ENCODE measurements around the gene FEM1C.
"Not testable (repeated sequence)": the region's sequence is repeated elsewhere in the genome, so short reads cannot be mapped to it uniquely, and the experiment has no call there.

Gene FEM1C

DNA sequence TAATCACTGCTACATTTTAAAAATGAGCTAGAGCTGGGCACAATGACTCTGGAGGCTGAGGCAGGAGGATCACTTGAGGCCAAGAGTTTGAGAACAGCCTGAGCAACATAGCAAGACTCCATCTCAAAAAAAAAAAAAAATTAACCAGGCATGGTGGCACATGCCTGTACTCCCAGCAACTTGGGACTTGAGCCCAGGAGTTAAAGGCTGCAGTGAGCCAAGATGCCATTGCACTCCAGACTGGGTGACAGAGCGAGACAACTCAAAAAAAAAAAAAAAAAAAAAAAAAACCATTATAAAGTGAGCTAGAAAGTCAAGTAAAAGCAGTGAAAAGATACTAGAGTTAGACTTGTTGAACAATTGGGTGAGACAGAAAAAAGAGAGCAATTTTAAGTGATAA, 28.2 kb downstream of the FEM1C start:
- DNase-seq: no peak

DNA sequence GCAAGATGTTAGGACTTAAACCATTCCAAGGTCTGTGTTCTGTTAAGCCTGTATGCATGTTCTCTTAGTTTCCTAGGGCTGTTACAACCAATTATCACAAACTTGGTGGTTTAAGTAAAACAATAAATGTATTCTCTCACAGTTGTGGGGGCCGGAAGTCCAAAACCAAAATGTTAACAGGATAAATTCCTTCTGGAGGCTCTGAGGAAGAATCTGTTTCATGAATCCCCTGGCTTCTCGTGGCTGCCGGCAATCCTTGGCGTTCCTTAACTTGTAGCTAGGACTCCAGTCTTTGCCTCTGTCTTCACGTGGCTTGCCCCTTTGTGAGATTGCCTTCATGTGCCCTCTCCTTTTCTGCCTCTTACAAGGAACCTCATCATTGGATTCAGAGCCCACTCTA, 30.4 kb downstream of the FEM1C start:
- no peak for DNase-seq

DNA sequence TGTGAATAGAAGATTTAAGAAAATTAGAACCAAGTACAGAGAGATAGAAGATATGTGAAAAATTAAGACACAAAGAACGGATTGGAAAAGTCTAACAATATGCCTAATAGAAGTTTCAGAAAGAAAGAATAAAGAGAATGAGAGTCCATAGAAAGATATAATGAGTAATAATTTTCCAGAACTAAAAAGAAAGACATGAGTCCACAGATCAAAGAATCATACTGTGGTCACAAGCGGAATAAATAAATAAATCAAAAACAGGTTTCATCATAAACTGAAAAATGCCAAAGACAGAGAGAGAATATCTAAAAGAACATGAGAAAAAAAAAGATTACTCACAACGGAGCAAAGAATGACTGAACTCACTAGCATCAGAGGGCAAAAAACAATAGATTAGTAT, 32.9 kb downstream of the FEM1C start:
- DNase-seq: no peak

DNA sequence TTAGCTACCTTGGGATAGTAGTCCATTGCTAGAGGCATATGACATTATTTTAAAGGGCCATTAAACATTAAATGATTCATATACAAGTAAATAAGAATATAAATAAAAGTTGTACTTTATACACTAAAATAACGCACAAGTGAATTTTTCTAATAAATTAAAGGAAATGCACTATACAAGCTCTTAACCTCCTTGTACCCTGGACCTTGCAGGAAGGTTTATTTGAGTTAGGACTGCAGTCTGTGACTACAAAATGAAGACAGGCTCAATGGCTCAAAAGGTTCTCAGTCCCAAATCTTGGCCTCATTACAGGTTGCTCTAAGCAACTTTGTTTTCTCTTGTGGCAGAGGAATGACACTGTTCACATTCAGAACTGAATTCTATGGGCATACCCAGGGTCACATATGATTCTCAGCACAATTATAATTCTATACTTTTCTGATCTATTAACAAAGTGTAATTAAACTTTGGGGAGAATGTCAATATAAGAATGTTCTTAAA, 34.4 kb downstream of the FEM1C start:
- DNase-seq: no peak

DNA sequence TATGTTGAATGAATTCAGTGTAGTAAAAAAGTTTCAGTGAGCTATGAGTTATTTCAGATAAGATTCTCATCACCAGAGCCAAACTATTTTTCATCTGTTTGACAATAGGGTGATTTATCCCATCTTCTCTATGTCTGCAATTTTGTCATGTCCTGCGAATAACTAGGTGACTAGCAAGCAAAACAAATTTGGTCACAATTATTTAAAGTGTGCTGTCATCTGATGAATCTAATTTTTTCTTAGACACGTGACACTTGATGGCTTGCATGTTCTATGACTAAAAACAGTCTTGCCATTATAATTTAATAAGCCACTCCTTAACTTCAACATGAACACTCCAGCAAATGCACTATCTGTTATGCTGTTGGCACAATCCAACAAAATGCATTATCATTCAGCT, 35.0 kb downstream of the FEM1C start:
- no peak for DNase-seq

DNA sequence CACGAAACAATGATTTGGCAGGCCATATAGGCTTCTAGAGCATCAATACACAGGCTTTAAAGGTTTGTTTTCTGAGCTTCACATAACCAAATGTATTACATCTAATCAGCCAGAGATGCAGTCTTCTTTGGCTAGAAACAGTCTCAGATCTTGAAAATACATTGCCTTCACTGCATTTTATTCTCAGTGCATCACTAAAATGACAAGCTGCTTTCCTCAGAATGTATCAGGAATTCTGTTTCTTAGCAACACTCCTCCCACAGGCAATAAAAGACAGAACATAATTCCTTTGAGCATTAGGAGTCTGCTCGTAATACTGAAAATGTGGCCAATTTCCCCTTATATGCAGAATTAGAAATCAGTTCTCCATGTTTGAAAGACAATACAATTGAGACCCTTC, 36.9 kb downstream of the FEM1C start:
- no peak for DNase-seq

DNA sequence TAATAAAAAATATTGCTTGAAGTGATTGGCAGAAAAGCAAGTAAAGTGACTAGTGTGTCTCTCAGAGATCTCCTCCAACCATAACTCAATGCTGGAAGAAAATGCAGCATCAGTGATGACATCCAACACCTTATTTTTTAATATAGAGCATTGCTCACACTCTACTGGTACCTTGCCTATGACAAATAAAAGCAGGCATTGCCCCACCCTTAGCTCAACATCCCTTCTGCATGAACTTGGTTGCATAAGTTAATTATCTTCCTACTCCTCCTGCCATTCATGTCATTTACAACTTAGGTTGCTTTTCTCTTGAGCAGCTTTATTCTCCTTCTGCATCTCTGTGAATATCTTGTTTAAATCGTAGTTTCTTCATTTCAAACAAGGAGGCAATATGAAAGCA, 41.2 kb downstream of the FEM1C start:
- DNase-seq: no peak

DNA sequence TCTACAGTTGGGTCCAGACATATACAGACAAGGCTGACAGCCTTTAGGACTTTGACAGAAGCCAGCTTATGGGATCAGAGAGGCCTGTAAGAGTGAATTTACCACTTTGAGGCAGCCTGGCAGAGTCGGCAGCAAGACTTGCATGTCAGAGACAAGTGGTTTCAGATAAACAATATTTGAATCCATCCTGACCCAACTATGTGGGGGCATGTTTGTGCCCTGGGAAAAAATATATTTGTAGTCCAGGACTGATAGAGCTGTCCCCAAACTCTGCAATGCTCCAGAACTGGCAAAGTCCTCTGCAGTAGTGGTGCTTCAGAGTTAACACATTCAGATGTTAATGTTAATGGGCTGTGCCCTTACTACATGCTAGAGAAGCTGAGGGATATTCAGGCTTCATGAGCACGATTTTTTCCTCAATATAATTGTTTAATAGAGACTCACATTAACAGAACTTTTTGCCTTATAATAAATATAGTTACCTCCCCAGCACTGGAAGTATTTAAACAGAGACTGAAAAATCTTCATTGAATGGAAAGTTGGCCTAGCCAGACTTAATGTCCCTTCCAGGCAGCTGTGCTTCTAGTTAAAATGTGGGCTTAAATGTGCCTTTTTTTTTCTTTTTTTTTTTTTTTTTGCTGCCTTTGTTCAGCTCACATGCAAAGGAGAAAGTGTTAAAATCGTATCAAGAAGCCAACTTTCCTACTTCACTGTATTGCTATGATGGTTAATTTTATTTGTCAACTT, 42.9 kb downstream of the FEM1C start:
- no peak for DNase-seq

DNA sequence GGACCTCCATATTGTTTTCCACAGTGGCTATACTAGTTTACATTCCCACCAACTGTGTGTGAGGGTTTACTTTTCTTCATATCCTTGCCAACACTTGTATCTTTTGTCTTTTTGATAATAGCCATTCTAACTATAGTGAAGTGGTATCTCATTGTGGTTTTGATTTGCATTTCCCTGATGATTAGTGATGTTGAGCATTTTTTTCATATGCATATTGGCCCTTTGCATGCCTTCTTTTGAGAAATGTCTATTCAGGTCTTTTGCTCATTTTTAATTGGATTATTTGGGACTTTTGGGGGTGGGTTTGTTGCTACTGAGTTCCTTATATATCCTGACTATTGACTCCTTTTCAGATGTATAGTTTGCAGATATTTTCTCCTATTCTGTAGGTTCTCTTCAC, 44.4 kb downstream of the FEM1C start:
- DNase-seq: no peak

DNA sequence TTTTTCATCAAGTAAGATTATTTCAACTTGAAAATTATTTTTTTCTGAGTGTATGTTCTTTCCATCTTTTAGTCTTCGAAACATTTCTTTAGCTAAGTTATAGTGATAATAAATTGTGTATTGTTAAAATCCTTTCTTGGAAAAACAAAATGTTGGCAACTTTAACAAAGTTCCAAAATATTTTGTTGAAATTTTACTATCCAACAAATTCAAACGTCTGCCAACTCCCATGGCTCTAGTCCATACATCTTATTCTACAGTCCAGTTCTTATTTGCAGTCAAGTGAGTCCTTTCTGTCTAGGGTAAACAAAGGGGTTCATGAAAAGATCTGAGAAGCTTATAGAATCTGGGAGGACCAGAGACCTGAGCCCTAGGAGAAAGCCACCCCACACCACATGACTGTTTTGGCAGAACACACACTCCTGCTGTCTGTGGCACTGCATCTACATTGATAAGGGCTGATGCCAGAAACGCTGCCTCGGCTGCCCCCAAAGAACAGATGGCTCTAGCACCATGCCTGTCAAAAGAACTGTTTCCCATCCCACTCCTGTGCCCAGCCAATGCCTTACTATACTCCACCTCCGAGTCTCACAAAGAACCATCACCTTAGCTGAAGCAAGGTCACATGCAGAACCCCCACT, 47.5 kb downstream of the FEM1C start:
- DNase-seq: no peak

DNA sequence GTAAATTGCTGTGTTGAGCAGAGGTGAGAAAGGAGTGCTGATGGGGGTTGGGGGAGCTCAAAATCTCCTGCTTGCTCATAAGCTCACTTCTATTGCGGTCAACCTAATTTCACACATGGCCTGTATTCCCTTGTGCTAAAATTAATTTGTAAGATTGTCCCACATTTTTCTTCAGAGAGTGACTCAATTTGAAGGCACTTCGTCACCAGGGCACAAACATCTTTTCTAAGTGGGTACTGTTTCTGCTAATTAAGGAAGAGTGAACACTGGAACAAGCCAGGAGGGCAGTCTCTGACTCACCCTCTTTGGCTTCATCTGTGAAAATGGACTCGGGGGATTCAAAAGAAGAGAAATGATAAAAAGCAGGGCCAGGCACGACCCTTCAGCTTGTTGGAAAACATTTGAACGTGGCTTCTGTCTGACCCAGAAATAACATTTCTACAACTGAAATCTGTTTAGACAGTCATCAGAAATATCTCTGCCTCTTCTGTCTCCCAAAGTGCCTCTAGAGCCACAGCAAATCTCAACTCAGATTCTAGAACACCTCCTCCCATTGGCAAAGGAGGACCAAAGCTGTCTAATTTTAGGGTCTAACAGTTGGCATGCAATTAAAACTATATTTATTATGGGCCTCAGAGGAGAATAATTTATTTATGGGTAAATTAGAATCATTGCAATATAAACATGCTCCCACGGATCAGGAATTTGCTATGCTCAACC, 49.8 kb downstream of the FEM1C start:
- DNase-seq: no peak

DNA sequence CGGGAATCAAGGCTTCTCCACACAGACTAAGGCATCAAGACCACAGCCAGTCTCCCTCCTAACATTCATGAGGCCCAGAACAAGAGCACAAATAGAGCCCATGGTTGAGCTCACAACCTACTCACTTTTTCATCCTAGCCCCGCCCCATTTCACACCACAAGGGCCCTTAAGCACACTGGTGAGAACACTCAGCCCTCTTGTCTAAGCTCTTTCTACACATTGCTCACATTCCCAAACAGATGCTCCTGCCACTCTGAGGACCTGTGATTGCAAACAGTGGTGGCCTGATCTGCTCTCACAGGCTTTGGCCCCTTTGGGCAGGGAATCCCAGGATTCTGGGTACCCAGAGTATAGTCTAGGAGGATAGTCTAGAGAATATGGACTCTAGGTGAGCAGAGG, 54.0 kb downstream of the FEM1C start:
- DNase-seq: no peak

DNA sequence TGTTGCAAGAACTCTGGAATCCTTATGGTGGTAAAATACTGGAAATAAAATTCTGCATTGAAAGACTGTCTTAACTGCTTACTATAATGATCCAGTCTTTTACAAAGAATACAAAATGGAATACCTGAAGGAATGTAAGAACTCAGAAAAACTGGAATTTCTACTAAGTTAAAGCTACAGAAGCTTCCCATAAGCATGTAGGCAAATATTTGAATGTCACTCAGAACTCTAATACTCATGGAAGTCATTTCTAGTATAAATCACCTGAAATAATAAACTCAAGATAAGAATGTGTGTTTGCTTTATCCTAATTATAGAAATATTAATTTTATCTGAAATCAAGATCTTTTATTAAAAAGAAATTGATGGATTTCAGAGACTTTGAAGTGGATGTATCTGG, 54.8 kb downstream of the FEM1C start:
- DNase-seq: no peak

DNA sequence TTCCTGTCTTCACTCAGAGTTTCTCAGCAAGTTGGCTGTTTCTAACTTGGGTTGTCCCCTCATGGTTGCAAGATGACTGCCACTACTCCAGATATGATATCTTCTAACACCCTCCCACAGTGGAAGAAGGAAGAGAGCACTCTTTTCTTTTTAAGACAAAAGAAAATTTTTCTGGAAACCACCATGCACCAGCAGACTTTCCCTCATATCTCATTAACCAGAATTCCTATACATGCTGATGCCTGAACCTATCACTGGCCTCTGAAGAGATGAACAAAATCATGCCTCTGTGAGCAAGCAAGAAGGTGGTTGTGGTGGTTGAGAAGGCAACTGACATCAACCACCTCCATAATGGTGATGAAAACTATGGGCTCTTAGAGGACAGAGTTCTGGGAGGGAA, 56.8 kb downstream of the FEM1C start:
- no peak for DNase-seq

DNA sequence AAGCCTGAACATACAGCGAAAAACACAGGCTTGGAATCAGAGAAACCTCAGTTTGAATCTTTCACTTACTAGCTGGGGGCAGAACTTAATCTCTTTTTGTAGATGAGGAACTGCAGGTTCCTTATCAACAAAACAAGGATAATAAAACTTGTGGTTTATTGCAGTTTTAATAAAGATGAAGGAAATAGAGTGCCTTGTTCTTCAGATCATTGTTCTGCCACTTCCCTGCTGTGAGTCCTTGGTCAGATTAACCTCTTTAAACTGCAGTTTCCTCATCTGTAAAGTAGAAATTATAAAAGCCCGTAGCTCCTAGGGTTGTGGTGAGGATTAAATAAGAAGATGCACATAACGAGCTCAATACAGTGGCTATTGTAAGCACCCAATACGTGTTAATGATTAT, 57.4 kb downstream of the FEM1C start:
- DNase-seq: no peak

DNA sequence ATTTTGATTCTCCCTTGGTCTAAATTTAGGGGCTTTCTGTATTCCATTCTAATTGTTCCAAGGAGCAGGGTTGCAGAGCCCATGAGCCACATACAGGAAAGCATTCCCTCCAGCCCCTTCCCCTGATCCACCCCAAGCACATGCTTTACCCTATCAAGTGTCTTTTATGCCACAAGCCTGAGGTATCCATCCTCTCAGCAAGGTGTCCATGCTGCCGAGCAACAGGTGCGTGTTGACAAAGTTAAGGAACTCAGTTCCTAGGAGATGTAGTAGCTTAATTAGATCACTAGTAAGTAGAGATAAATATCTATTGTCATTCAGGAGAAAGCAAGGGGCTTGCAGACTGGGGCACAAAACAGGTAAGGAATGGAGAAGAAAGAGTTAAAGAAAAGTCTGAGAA, 57.8 kb downstream of the FEM1C start:
- DNase-seq: no peak

DNA sequence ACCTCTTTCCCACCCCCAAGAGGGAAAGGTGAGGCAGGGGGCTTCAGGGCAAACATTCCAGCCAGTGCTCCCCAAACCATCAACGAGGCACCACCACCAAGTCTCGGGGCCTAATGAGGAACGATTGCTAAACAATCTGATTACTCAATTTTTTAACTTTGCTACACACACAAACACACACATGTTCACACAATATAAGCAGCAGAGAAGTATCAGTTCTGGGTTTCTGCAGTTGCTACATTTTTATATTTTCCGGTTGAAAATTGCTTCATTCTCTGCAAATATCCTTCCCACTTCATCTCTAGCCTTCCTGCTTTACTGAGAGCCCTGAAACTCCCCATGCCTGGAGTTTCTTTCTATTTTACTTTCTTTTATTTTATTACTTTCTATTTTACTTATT, 60.2 kb downstream of the FEM1C start:
- no peak for DNase-seq

DNA sequence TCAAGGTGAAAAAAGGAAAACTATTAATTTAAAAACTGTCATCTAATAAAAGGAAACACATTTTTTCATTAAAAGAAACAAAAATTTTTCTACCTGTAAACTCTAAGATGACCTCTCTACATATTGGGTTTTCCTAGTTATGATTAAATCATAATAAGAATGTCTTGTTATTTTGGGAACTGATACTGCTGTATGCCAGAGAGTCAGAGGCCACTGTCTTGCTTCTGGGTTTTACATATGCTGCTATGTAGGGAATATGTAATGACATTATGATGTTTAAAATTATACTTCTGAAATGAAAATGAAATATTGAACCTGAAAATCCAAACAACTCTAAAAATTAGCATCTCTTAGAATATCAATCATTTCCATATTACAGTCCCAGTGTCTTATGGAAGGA, 63.7 kb downstream of the FEM1C start:
- no peak for DNase-seq

DNA sequence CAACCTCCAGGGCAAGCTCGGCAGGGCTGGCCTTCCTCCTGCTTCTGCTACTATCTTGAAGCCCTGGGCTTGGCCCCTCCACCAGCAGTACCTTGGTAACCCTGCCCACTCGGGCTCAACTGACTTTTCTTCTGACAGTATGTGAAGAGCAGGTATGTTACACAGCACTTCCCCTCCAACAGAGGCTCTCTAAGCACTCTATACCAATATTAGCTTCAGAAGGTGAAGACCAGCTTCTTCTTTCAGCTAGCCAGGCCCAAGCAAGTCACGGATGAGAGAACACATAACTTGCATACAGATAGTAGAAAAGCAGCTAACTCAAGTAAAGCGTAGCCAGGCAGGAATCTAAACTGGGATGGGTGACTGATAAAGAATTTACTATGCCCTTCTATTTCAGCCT, 64.3 kb downstream of the FEM1C start:
- no peak for DNase-seq

DNA sequence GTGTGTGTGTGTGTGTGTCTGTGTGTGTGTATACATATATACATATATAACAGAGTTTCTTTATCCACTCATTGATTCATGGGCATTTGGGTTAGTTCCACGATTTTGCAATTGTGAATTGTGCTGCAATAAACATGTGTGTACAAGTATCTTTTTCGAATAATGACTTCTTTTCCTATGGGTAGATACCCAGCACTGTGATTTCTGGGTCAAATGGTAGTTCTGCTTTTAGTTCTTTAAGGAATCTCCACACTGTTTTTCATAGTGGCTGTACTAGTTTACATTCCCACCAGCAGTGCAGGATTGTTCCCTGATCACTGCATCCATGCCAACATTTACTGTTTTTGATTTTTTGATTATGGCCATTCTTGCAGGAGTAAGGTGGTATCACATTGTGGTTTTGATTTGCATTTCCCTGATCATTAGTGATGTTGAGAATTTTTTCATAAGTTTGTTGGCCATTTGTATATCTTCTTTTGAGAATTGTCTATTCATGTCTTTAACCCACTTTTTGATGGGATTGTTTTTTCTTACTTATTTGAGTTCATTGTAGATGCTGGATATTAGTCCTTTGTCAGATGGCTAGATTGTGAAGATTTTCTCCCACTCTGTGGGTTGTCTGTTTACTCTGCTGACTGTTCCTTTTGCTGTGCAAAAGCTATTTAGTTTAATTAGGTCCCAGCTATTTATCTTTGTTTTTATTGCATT, 65.3 kb downstream of the FEM1C start:
- not testable (repeated sequence) for DNase-seq

DNA sequence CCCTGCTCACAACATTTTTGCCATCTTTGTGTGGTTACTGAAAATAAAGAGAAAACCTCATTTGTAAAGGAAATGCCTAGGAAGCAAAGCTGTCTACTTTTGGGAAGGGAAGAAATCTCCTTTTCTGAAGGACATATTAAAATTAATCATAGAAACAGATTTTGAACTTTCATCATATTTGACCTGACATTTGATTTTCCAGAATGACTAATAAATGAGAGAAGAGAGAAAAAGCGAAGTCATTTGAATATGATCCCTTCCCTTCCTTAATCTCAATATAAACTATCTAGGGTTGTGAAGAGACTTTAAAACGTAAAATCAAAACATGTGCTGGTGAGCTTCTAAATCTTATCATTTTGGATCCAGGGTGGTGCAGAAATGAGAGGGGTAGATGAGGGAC, 66.3 kb downstream of the FEM1C start:
- no peak for DNase-seq

DNA sequence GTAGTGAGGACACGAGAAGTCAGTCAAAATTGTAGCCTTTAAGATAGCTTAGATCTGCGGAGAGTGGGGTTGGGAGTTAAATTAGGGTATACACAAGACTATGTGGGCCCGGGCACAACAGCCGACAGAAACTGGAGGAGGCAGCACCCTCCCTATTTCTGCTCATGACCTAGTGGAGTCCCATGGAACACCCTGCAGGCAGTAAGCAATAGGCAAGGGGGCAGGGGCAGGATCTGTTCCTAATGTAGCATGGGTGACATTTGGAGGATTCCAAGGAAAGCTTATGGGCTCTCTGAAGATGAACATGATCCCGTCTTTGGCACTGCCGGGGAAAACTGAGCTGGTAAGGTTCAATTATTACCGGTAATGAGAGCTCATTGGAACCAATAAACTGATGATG, 67.0 kb downstream of the FEM1C start:
- no peak for DNase-seq

DNA sequence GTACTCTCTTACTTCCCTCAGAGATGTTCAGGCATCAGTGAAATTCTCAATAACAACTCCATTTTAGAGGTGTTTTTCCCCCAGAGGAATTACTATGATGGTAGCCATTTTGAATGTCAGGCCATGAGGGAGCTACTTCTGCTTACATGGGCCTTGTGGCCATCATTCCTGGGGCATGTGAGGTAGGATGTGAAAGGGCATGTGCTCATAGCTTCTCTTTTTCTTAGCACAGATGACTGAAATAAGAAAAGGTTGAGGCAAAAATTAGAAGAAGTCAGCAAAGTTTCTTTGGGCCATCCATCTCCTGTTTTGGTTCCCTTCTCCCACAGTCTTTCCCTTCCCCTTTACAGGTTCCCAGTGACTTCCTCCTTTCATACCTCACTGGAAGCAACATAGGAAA, 68.8 kb downstream of the FEM1C start:
- no peak for DNase-seq
